HEK293 (cell line): ENCODE results near the gene HOXB7.

ENCODE experiments used
- BCL11B ChIP-seq: fragments of 450-650 bp; formaldehyde crosslinking; IDR thresholded peaks from 2 replicates; pipeline ENCODE4 v1.5.1; 2016; ENCODE audit warnings: low read depth, missing biosample characterization, missing genetic modification characterization
- FEZF1 ChIP-seq: fragments of 450-650 bp; formaldehyde crosslinking; IDR thresholded peaks from 2 replicates; pipeline ENCODE4 v1.5.1; 2016; ENCODE audit warnings: missing biosample characterization, missing genetic modification characterization
- HOXD13 ChIP-seq: sonication (generic); formaldehyde crosslinking; IDR thresholded peaks from 2 replicates; pipeline ENCODE4 v1.8.0; 2022; ENCODE audit warnings: missing genetic modification reagents, borderline replicate concordance
- KLF16 ChIP-seq: fragments of 450-650 bp; formaldehyde crosslinking; IDR thresholded peaks from 2 replicates; pipeline ENCODE4 v1.5.1; 2017; ENCODE audit warnings: missing biosample characterization, missing genetic modification characterization
- KLF9 ChIP-seq: fragments of 450-650 bp; formaldehyde crosslinking; IDR thresholded peaks from 2 replicates; pipeline ENCODE4 v1.5.1; 2016; ENCODE audit warnings: missing biosample characterization, missing genetic modification characterization, low read depth
- MZF1 ChIP-seq: fragments of 450-650 bp; formaldehyde crosslinking; IDR thresholded peaks from 2 replicates; pipeline ENCODE4 v1.5.1; 2017; ENCODE audit warnings: missing biosample characterization, missing genetic modification characterization, borderline replicate concordance
- PRDM1 ChIP-seq: fragments of 450-650 bp; formaldehyde crosslinking; IDR thresholded peaks from 2 replicates; pipeline ENCODE4; 2016; ENCODE audit warnings: missing biosample characterization, missing genetic modification characterization
- REPIN1 ChIP-seq: fragments of 450-650 bp; formaldehyde crosslinking; IDR thresholded peaks from 2 replicates; pipeline ENCODE4 v1.5.1; 2017; ENCODE audit warnings: missing biosample characterization, missing genetic modification characterization, low read depth
- TRIM28 ChIP-seq: IDR thresholded peaks from 2 replicates; pipeline ENCODE4 v1.6.1; 2011; ENCODE audit warnings: low read length, control low read depth, borderline replicate concordance
- ZBTB21 ChIP-seq: fragments of 450-650 bp; formaldehyde crosslinking; IDR thresholded peaks from 2 replicates; pipeline ENCODE4 v1.5.1; 2017; ENCODE audit warnings: missing biosample characterization, missing genetic modification characterization
- ZEB2 ChIP-seq: fragments of 450-650 bp; formaldehyde crosslinking; IDR thresholded peaks from 2 replicates; pipeline ENCODE4 v1.5.1; 2016; ENCODE audit warnings: missing biosample characterization, missing genetic modification characterization
- ZFP69B ChIP-seq: fragments of 450-650 bp; formaldehyde crosslinking; IDR thresholded peaks from 2 replicates; pipeline ENCODE4 v1.5.1; 2016; ENCODE audit warnings: missing biosample characterization, missing genetic modification characterization
- ZNF10 ChIP-seq: fragments of 450-650 bp; formaldehyde crosslinking; IDR thresholded peaks from 2 replicates; pipeline ENCODE4 v1.5.1; 2017; ENCODE audit warnings: missing biosample characterization, missing genetic modification characterization
- ZNF16 ChIP-seq: fragments of 450-650 bp; formaldehyde crosslinking; IDR thresholded peaks from 2 replicates; pipeline ENCODE4 v1.5.1; 2016; ENCODE audit warnings: low read depth, missing biosample characterization, missing genetic modification characterization
- ZNF175 ChIP-seq: fragments of 450-650 bp; formaldehyde crosslinking; IDR thresholded peaks from 2 replicates; pipeline ENCODE4 v1.5.1; 2016; ENCODE audit warnings: missing biosample characterization, missing genetic modification characterization
- ZNF202 ChIP-seq: fragments of 450-650 bp; formaldehyde crosslinking; IDR thresholded peaks from 2 replicates; pipeline ENCODE4 v1.5.1; 2016; ENCODE audit warnings: missing biosample characterization, missing genetic modification characterization, borderline replicate concordance
- ZNF211 ChIP-seq: fragments of 450-650 bp; formaldehyde crosslinking; IDR thresholded peaks from 2 replicates; pipeline ENCODE4 v1.5.1; 2016; ENCODE audit warnings: low read depth, missing biosample characterization, missing genetic modification characterization
- ZNF223 ChIP-seq: fragments of 450-650 bp; formaldehyde crosslinking; IDR thresholded peaks from 2 replicates; pipeline ENCODE4 v1.5.1; 2016; ENCODE audit warnings: missing biosample characterization, missing genetic modification characterization
- ZNF350 ChIP-seq: fragments of 450-650 bp; formaldehyde crosslinking; IDR thresholded peaks from 2 replicates; pipeline ENCODE4 v1.5.0; 2017; ENCODE audit warnings: missing biosample characterization, mild to moderate bottlenecking, missing genetic modification characterization
- ZNF416 ChIP-seq: fragments of 450-650 bp; formaldehyde crosslinking; IDR thresholded peaks from 2 replicates; pipeline ENCODE4 v1.5.1; 2016; ENCODE audit warnings: missing biosample characterization, missing genetic modification characterization
- ZNF555 ChIP-seq: fragments of 450-650 bp; formaldehyde crosslinking; conservative IDR thresholded peaks from 2 replicates; pipeline ENCODE4 v1.5.1; 2017; ENCODE audit warnings: missing biosample characterization, mild to moderate bottlenecking, missing genetic modification characterization, inconsistent platforms
- ZNF623 ChIP-seq: fragments of 450-650 bp; formaldehyde crosslinking; IDR thresholded peaks from 2 replicates; pipeline ENCODE4 v1.5.1; 2016; ENCODE audit warnings: missing biosample characterization, missing genetic modification characterization
- ZNF624 ChIP-seq: fragments of 450-650 bp; formaldehyde crosslinking; IDR thresholded peaks from 2 replicates; pipeline ENCODE4 v1.5.1; 2017; ENCODE audit warnings: missing biosample characterization, missing genetic modification characterization
- ZNF768 ChIP-seq: fragments of 450-650 bp; formaldehyde crosslinking; IDR thresholded peaks from 2 replicates; pipeline ENCODE4 v1.5.1; 2018; ENCODE audit warnings: missing biosample characterization, mild to moderate bottlenecking, missing genetic modification characterization
- ZNF785 ChIP-seq: fragments of 450-650 bp; formaldehyde crosslinking; IDR thresholded peaks from 2 replicates; pipeline ENCODE4 v1.5.1; 2016; ENCODE audit warnings: missing biosample characterization, missing genetic modification characterization
- TF ChIP-seq, protein P1 (sequence below): IDR thresholded peaks from 2 replicates; pipeline ENCODE4 v1.6.1; 2011; ENCODE audit warnings: mild to moderate bottlenecking, low read depth, low read length, borderline replicate concordance
- TF ChIP-seq, protein P2 (sequence below): fragments of 450-650 bp; formaldehyde crosslinking; IDR thresholded peaks from 2 replicates; pipeline ENCODE4 v1.5.1; 2016; ENCODE audit warnings: missing biosample characterization, missing genetic modification characterization
- TF ChIP-seq, protein P3 (sequence below): fragments of 450-650 bp; formaldehyde crosslinking; conservative IDR thresholded peaks from 2 replicates; pipeline ENCODE4 v1.5.1; 2016; ENCODE audit warnings: low read depth, missing biosample characterization, missing genetic modification characterization
- TF ChIP-seq, protein P4 (sequence below): fragments of 450-650 bp; formaldehyde crosslinking; IDR thresholded peaks from 2 replicates; pipeline ENCODE4 v1.5.1; 2017; ENCODE audit warnings: missing biosample characterization, missing genetic modification characterization
- TF ChIP-seq, protein P5 (sequence below): fragments of 450-650 bp; IDR thresholded peaks from 2 replicates; pipeline ENCODE4 v1.5.1; 2018; ENCODE audit warnings: missing biosample characterization, mild to moderate bottlenecking, missing genetic modification characterization
- TF ChIP-seq, protein P6 (sequence below): fragments of 450-650 bp; formaldehyde crosslinking; IDR thresholded peaks from 2 replicates; pipeline ENCODE4 v1.5.1; 2017; ENCODE audit warnings: missing biosample characterization, mild to moderate bottlenecking, missing genetic modification characterization, moderate library complexity

HOXB7 gene

DNA sequence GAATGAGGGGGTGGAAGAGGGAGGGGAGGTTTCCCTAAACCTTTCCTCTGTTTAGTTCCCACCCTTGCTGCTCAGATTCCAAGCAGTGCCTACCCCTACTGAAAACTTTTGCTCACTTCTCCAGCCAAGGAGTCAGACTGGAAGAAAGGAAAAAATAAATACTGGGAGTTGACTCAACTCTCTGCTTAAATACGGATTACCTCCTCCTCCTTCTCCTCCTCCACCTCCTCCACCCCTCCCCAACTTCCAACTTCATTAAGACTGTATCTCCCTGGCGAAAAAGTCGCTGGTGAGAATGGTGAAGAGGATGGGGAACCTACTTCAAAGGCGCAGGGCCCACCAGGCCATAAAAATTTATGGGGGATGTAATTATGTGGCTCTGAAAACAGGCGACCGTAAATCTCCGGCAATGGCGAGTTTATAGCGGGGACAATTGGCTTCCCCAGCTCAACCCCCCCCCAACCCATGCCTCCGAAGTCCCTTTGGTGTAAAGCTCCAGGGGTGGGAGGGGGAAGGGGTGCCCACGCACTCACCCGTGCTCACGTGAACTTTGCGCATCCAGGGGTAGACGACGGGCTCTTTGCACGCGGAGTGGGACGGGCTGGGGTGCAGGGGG, 33.4 kb downstream of the HOXB7 start (continued):
- TF ChIP-seq, protein P1, sequence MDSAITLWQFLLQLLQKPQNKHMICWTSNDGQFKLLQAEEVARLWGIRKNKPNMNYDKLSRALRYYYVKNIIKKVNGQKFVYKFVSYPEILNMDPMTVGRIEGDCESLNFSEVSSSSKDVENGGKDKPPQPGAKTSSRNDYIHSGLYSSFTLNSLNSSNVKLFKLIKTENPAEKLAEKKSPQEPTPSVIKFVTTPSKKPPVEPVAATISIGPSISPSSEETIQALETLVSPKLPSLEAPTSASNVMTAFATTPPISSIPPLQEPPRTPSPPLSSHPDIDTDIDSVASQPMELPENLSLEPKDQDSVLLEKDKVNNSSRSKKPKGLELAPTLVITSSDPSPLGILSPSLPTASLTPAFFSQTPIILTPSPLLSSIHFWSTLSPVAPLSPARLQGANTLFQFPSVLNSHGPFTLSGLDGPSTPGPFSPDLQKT = no peak
- TF ChIP-seq HOXD13 (CRISPR knock-in tag) (peak; percentile 40; the same call in 1 of the 2 replicates), ZNF624 (no peak), ZEB2 (tag by site-specific recombination) (peak; percentile 98), KLF16 (peak; percentile 91), ZNF211 (tag by site-specific recombination) (no peak), ZBTB21 (tag by site-specific recombination) (0 out of 2 replicates have a peak, but pooled peaks have one; percentile 42), ZNF350 (no peak), KLF9 (no peak), ZNF10 (tag by site-specific recombination) (peak; percentile 93), ZNF555 (tag by site-specific recombination) (no peak), ZNF416 (tag by site-specific recombination) (no peak), MZF1 (tag by site-specific recombination) (peak; percentile 94), FEZF1 (tag by site-specific recombination) (peak; percentile 98), ZNF223 (tag by site-specific recombination) (peak; percentile 30; the same call in 1 of the 2 replicates), TRIM28 (no peak), ZNF16 (tag by site-specific recombination) (no peak), ZNF623 (tag by site-specific recombination) (no peak), PRDM1 (tag by site-specific recombination) (no peak), ZNF785 (tag by site-specific recombination) (0 out of 2 replicates have a peak, but pooled peaks have one; percentile 45), REPIN1 (tag by site-specific recombination) (no peak), BCL11B (tag by site-specific recombination) (peak; percentile 95), ZFP69B (tag by site-specific recombination) (peak; percentile 99), ZNF175 (tag by site-specific recombination) (no peak), ZNF202 (tag by site-specific recombination) (no peak), ZNF768 (tag by site-specific recombination) (no peak)
- TF ChIP-seq, protein P2, sequence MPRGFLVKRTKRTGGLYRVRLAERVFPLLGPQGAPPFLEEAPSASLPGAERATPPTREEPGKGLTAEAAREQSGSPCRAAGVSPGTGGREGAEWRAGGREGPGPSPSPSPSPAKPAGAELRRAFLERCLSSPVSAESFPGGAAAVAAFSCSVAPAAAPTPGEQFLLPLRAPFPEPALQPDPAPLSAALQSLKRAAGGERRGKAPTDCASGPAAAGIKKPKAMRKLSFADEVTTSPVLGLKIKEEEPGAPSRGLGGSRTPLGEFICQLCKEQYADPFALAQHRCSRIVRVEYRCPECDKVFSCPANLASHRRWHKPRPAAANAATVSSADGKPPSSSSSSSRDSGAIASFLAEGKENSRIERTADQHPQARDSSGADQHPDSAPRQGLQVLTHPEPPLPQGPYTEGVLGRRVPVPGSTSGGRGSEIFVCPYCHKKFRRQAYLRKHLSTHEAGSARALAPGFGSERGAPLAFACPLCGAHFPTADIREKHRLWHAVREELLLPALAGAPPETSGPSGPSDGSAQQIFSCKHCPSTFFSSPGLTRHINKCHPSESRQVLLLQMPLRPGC = peak; percentile 92
- TF ChIP-seq, protein P3, sequence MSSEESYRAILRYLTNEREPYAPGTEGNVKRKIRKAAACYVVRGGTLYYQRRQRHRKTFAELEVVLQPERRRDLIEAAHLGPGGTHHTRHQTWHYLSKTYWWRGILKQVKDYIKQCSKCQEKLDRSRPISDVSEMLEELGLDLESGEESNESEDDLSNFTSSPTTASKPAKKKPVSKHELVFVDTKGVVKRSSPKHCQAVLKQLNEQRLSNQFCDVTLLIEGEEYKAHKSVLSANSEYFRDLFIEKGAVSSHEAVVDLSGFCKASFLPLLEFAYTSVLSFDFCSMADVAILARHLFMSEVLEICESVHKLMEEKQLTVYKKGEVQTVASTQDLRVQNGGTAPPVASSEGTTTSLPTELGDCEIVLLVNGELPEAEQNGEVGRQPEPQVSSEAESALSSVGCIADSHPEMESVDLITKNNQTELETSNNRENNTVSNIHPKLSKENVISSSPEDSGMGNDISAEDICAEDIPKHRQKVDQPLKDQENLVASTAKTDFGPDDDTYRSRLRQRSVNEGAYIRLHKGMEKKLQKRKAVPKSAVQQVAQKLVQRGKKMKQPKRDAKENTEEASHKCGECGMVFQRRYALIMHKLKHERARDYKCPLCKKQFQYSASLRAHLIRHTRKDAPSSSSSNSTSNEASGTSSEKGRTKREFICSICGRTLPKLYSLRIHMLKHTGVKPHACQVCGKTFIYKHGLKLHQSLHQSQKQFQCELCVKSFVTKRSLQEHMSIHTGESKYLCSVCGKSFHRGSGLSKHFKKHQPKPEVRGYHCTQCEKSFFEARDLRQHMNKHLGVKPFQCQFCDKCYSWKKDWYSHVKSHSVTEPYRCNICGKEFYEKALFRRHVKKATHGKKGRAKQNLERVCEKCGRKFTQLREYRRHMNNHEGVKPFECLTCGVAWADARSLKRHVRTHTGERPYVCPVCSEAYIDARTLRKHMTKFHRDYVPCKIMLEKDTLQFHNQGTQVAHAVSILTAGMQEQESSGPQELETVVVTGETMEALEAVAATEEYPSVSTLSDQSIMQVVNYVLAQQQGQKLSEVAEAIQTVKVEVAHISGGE = peak; percentile 31; the same call in 1 of the 2 replicates
- TF ChIP-seq, protein P4, sequence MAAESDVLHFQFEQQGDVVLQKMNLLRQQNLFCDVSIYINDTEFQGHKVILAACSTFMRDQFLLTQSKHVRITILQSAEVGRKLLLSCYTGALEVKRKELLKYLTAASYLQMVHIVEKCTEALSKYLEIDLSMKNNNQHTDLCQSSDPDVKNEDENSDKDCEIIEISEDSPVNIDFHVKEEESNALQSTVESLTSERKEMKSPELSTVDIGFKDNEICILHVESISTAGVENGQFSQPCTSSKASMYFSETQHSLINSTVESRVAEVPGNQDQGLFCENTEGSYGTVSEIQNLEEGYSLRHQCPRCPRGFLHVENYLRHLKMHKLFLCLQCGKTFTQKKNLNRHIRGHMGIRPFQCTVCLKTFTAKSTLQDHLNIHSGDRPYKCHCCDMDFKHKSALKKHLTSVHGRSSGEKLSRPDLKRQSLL (tag by site-specific recombination) = 0 out of 2 replicates have a peak, but pooled peaks have one; percentile 51
- TF ChIP-seq, protein P5, sequence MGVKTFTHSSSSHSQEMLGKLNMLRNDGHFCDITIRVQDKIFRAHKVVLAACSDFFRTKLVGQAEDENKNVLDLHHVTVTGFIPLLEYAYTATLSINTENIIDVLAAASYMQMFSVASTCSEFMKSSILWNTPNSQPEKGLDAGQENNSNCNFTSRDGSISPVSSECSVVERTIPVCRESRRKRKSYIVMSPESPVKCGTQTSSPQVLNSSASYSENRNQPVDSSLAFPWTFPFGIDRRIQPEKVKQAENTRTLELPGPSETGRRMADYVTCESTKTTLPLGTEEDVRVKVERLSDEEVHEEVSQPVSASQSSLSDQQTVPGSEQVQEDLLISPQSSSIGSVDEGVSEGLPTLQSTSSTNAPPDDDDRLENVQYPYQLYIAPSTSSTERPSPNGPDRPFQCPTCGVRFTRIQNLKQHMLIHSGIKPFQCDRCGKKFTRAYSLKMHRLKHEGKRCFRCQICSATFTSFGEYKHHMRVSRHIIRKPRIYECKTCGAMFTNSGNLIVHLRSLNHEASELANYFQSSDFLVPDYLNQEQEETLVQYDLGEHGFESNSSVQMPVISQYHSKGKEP (tag by site-specific recombination) = peak; percentile 87; the same call in 1 of the 2 replicates
- TF ChIP-seq, protein P6, sequence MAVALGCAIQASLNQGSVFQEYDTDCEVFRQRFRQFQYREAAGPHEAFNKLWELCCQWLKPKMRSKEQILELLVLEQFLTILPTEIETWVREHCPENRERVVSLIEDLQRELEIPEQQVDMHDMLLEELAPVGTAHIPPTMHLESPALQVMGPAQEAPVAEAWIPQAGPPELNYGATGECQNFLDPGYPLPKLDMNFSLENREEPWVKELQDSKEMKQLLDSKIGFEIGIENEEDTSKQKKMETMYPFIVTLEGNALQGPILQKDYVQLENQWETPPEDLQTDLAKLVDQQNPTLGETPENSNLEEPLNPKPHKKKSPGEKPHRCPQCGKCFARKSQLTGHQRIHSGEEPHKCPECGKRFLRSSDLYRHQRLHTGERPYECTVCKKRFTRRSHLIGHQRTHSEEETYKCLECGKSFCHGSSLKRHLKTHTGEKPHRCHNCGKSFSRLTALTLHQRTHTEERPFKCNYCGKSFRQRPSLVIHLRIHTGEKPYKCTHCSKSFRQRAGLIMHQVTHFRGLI (tag by site-specific recombination) = peak; percentile 74
